ENCODE data around the gene USPL1.

DNA sequence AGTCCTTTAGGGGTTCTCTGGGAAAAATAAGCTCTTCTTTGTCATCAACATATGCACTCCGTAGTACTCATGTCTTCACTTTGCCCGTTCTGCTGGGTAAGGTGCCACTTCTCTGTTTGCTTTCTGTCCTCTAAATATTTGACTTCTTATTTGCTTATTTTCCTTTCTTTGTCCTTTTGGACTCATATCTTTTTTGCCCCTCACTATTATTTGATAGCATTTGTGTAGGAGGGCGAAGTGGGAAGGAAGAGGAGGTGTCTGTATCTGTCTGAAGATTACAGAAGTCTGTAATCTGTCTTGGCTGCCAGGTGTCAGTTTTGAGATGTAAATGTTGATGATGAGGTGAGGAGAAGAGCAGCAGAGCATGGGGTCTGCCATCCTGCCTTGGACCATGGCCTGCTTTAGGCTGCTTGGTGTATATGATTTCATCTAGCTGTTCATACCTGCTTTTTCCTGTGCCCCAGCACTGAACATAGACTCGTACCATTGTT, 30.8 kb downstream of the USPL1 start:
- TF ChIP-seq, protein P1, sequence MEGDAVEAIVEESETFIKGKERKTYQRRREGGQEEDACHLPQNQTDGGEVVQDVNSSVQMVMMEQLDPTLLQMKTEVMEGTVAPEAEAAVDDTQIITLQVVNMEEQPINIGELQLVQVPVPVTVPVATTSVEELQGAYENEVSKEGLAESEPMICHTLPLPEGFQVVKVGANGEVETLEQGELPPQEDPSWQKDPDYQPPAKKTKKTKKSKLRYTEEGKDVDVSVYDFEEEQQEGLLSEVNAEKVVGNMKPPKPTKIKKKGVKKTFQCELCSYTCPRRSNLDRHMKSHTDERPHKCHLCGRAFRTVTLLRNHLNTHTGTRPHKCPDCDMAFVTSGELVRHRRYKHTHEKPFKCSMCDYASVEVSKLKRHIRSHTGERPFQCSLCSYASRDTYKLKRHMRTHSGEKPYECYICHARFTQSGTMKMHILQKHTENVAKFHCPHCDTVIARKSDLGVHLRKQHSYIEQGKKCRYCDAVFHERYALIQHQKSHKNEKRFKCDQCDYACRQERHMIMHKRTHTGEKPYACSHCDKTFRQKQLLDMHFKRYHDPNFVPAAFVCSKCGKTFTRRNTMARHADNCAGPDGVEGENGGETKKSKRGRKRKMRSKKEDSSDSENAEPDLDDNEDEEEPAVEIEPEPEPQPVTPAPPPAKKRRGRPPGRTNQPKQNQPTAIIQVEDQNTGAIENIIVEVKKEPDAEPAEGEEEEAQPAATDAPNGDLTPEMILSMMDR (IDR thresholded peaks at IDR 0.05) = no peak
- no peak for TF ChIP-seq POLR2A (IDR thresholded peaks at IDR 0.05)
- no peak for TF ChIP-seq POLR2AphosphoS5 (IDR thresholded peaks at IDR 0.05)
- TF ChIP-seq EP300 (IDR thresholded peaks at IDR 0.05) = no peak
